Upper lobe of left lung (tissue), 6 donors: ENCODE data around the gene EXD3. TPM values are rescaled to one million over a fixed set of nuclear protein-coding genes. Genes with fewer than 3 reads are reported as not detected.

Source experiments
- ATAC-seq, 2 donors: fragments of 200-7000 bp; cut with Tn5 transposase; one replicate each; pipeline ENCODE4 v1.9.1; 2022; ENCODE audit warnings: mild to moderate bottlenecking in 2 of 2, moderate library complexity in 2 of 2; ENCODE audit not compliant: low FRiP score in 2 of 2
- DNase-seq, 2 donors: peaks; one replicate each; pipeline ENCODE4 v3.0.0-alpha.2; 2019 to 2020
- H3K27ac ChIP-seq, 4 donors: fragments of 200-600 bp; sonication (generic); one replicate each; pipeline ENCODE4 v1.5.1; 2016 to 2019
- H3K27me3 ChIP-seq, 4 donors: fragments of 200-600 bp; sonication (generic); one replicate each; pipeline ENCODE4 v1.5.1; 2017 to 2019
- H3K36me3 ChIP-seq, 4 donors: fragments of 200-600 bp; sonication (generic); one replicate each; pipeline ENCODE4 v1.5.1; 2016 to 2019
- H3K4me1 ChIP-seq, 4 donors: fragments of 200-600 bp; sonication (generic); one replicate each; pipeline ENCODE4 v1.5.1; 2018 to 2019
- H3K4me3 ChIP-seq, 4 donors: fragments of 200-600 bp; sonication (generic); one replicate each; pipeline ENCODE4 v1.5.1; 2017 to 2019; ENCODE audit warnings: mild to moderate bottlenecking in 2 of 4, moderate library complexity in 1 of 4
- H3K9me3 ChIP-seq, 4 donors: fragments of 200-600 bp; sonication (generic); one replicate each; pipeline ENCODE4 v1.5.1; 2018 to 2019
- CTCF ChIP-seq, 6 experiments: fragments of 450-650 bp in 4 of 6; fragments of 200-600 bp in 2 of 6; sonication (generic) in 2 of 6; IDR thresholded peaks; one replicate each; pipeline ENCODE4 v1.5.1; 2016 to 2019; ENCODE audit warnings: antibody characterized with exemption in 6 of 6
- EP300 ChIP-seq, 4 donors: sonication (generic); formaldehyde crosslinking; IDR thresholded peaks; one replicate each; pipeline ENCODE4 v1.5.1; 2017; ENCODE audit warnings: antibody characterized with exemption in 4 of 4, control low read depth in 2 of 4
- POLR2A ChIP-seq, 4 donors: fragments of 450-650 bp; IDR thresholded peaks; one replicate each; pipeline ENCODE4 v1.5.1; 2016 to 2017; ENCODE audit warnings: antibody characterized with exemption in 4 of 4, mild to moderate bottlenecking in 2 of 4
- POLR2AphosphoS5 ChIP-seq, 2 donors: sonication (generic); formaldehyde crosslinking; IDR thresholded peaks; one replicate each; pipeline ENCODE4 v1.5.1; 2017; ENCODE audit warnings: antibody characterized with exemption in 2 of 2
- WGBS, 2 donors: methylation state at CpG; one replicate each; pipeline ENCODE4 v1.1.5; 2017 to 2018; 5-methylcytosine and 5-hydroxymethylcytosine counted together
- total RNA-seq, 6 donors: library from RNA; depleted of rRNA in 4 of 6; stranded (reverse); fragments of >200 nt in 4 of 6; gene quantifications; one replicate each; pipeline versions ENCODE4 v1.1.0 to v1.2.1, GENCODE V29; 2016 to 2021
- donor health status: DM: no; HTN: no; CAD: no; lungs with moderate emphysema.
- donor health status: DM: no; HTN: yes; CAD: no; lungs with severe emphysema.

Gene EXD3
- total RNA-seq, 6 donors from 2014 or later: 12.3 to 118 (median 24.8) TPM

GRCh38 chr9:137296670-137297664 lies 126.0 kb downstream of the EXD3 start:
- DNase-seq (peak in 1 of 2 donors; percentile 72), ATAC-seq (peak; percentile 16 to 24)
- Histone ChIP-seq H3K36me3 (no peaks in the 10 kb centered on the region), H3K27ac (peak overlapping the region; percentile 82 to 91 (median 88)), H3K4me3 (peak overlapping the region; percentile 2 to 52 (median 49)), H3K27me3 (peaks cover 0 to 26% (median 9%) of the 10 kb centered on the region in 4 donors), H3K4me1 (peaks cover 40 to 81% (median 60%) of the 10 kb centered on the region in 4 donors), H3K9me3 (no peaks in the 10 kb centered on the region)
- TF ChIP-seq CTCF (IDR thresholded peaks at IDR 0.05) (peak in 1 of 6 experiments; percentile 19), EP300 (IDR thresholded peaks at IDR 0.05) (peak in 1 of 4 donors; percentile 34), POLR2AphosphoS5 (IDR thresholded peaks at IDR 0.05) (peak; percentile 87 to 91), POLR2A (IDR thresholded peaks at IDR 0.05) (no peak)
- 47% methylated on average over 12 to 23 of the region's 24 CpGs for WGBS, 2 donors

- no peaks in the 10 kb centered on the region for H3K36me3 ChIP-seq
- peak in 1 of 2 donors; percentile 82 for DNase-seq
- H3K4me1 ChIP-seq: peaks cover 34 to 74% (median 55%) of the 10 kb centered on the region in 4 donors
- peak overlapping the region; percentile 82 to 91 (median 88) for H3K27ac ChIP-seq
- WGBS, 2 donors: 10 to 25% methylated on average over 5 to 69 of the region's 78 CpGs
- TF ChIP-seq CTCF (IDR thresholded peaks at IDR 0.05) (no peak), POLR2A (IDR thresholded peaks at IDR 0.05) (no peak), EP300 (IDR thresholded peaks at IDR 0.05) (no peak), POLR2AphosphoS5 (IDR thresholded peaks at IDR 0.05) (no peak)
- no peaks in the 10 kb centered on the region for H3K9me3 ChIP-seq
- ATAC-seq: no peak
- peak overlapping the region; percentile 2 to 52 (median 49) for H3K4me3 ChIP-seq
- H3K27me3 ChIP-seq: peaks cover 0 to 26% (median 9%) of the 10 kb centered on the region in 4 donors
Observed at GRCh38 chr9:137295849-137296669, 126.9 kb downstream of the EXD3 start.

- WGBS, 2 donors: 3% methylated on average over 6 of the region's 76 CpGs; no CpG with 5 or more reads in 1 of the 2 donors
- H3K4me1 ChIP-seq: peaks cover 27 to 67% (median 48%) of the 10 kb centered on the region in 4 donors
- H3K4me3 ChIP-seq: peak overlapping the region in 3 of 4 donors; percentile 46 to 52 (median 52)
- peak overlapping the region; percentile 82 to 91 (median 88) for H3K27ac ChIP-seq
- TF ChIP-seq POLR2A (IDR thresholded peaks at IDR 0.05): no peak
- peak; percentile 90 to 96 (median 95) for TF ChIP-seq CTCF (IDR thresholded peaks at IDR 0.05)
- DNase-seq (peak in 1 of 2 donors; percentile 93), ATAC-seq (peak in 1 of 2 donors; percentile 83)
- no peaks in the 10 kb centered on the region for H3K9me3 ChIP-seq
- no peaks in the 10 kb centered on the region for H3K36me3 ChIP-seq
- peaks cover 0 to 23% (median 9%) of the 10 kb centered on the region in 4 donors for H3K27me3 ChIP-seq
Observed at GRCh38 chr9:137295238-137295811, 127.6 kb downstream of the EXD3 start.

- Histone ChIP-seq H3K9me3 (no peaks in the 10 kb centered on the region), H3K4me3 (peak overlapping the region in 2 of 4 donors; percentile 46 to 52), H3K27me3 (peaks cover 0 to 18% (median 9%) of the 10 kb centered on the region in 4 donors), H3K36me3 (no peaks in the 10 kb centered on the region), H3K4me1 (peaks cover 27 to 62% (median 44%) of the 10 kb centered on the region in 4 donors), H3K27ac (peak overlapping the region; percentile 7 to 91 (median 86))
- peak in 1 of 2 donors; percentile 79 for DNase-seq
- no peak for ATAC-seq
- TF ChIP-seq EP300 (IDR thresholded peaks at IDR 0.05) (no peak), POLR2AphosphoS5 (IDR thresholded peaks at IDR 0.05) (no peak), CTCF (IDR thresholded peaks at IDR 0.05) (no peak), POLR2A (IDR thresholded peaks at IDR 0.05) (no peak)
- 42 to 51% methylated on average over 10 to 33 of the region's 35 CpGs for WGBS, 2 donors
Observed at GRCh38 chr9:137294681-137295237, 128.2 kb downstream of the EXD3 start.
